HG02763 (cell line): ENCODE data around the gene GRIA3.
A peak's percentile ranks its signal among the peaks of the same experiment; 100 is the strongest.
"Not testable (repeated sequence)": the region's sequence is repeated elsewhere in the genome, so short reads cannot be mapped to it uniquely, and the experiment has no call there.

Experiments
- ATAC-seq: cut with Tn5 transposase; IDR thresholded peaks from one replicate; pipeline ENCODE4 v1.9.1; 2021; ENCODE audit warnings: mild to moderate bottlenecking, moderate library complexity; ENCODE audit not compliant: unreplicated experiment

Gene GRIA3

GRCh38 chrX:123337886-123338639, 154.0 kb downstream of the GRIA3 start:
- ATAC-seq = no peak

DNA sequence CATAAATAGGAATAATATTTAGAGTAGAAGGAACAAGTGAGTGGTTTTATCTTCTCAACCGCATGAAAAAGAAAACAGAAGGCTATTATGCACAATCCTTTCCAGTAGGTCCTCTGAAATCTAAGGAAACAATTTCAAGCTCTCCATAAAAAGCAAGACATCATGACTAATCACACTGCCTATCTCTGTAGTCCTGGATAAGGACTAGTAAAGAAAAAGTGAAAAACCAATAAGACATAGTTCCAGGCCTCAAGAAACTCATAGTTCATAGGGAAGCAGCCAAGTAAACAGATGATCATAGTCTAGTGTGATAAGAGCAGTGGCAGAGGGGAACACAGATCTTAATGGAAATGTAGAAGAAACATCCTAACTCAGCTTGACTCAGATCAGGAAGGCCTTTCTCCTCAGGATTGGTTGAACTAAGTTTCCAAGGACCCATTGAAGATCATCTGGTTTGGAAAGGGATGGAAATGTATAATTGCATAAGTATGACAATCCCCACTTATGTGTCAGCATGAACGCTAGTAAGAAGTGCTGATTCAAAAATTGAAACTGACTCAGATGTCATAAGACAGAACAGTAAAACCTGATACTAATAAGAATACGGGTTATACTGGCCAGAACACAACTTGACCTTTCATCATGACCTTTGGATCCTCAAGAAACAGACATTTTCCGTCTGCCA, 155.3 kb downstream of the GRIA3 start:
- ATAC-seq = no peak

- no peak for ATAC-seq
Measured at GRCh38 chrX:123340696-123341095, 156.6 kb downstream of the GRIA3 start.

DNA sequence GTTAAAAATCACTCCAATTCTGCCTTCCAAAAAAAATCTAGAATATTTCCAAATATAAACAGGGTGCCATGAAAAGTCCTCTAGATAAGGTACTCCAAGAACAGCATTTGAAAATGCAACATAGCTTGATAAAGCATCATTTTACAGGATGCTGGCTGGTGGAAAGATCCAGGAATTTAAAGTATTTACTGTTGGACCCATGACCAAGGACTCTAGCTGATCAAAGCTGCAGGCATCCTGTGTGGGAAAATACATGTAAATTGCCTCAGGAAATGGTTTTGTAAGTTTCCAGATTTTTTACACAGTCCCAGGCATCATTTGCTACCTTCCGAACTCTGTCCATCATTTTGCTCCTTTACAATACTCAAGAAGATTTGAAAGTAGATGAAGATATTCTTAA, 164.4 kb downstream of the GRIA3 start:
- ATAC-seq = no peak

GRCh38 chrX:123350226-123350625, 166.1 kb downstream of the GRIA3 start:
- ATAC-seq = no peak

DNA sequence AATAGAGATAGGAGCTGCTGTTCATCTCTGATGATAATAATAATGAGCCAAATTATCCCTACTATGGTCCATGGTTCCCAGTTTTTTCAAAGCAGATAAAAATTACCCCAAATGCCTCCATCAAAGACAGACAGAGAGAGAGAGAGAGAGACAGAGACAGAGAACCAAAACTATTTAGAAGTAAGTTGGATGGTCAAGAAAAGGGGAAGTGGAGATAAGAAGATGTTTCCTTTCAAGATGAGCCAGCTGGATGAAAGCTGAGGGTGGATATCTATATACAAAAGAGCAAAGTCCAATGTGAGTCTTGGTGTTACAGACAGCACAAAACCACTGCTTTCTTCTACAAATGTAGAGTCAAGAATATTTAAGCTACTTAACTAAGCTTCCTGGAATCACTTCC, 173.9 kb downstream of the GRIA3 start:
- peak; percentile 90 for ATAC-seq

DNA sequence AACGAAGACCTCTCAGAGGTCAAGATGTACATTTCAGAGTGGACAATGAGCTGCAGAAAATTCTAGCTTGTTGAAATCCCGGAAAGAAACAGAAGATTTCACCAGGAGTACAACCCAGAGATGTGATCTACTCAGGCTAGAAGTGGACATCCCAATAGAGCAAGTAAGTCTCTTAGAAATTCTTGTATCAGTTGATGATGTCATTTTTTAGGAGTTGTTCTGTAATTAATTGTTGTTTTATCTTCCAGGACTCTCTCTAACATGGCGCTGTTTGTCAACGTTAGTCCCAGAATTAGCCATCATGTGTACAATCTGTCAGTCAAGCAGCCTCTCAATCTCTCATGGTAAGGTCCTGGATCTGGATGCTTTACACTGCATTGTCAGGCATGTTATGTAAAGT, 174.4 kb downstream of the GRIA3 start:
- no peak for ATAC-seq

DNA sequence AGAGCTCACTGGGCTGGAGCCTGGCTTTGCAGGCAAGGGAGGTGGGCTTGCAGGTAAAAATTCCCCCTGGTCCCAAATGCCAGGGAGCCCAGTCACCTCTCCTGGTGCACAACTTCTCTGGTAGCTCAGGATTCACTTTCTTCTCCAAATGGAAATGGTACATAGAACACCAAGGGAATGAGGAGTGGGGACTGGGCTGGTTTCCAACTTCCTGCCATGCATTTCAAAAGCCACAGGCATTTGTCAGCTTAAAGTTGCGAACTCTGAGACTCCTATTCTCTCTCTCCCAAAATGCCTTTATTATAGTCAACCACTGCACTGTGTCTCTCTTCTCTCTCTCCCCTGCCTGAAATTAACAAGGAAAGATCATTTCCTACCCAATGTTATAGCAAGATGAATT, 177.3 kb downstream of the GRIA3 start:
- ATAC-seq = no peak

GRCh38 chrX:123386196-123386595, 202.1 kb downstream of the GRIA3 start:
- not testable (repeated sequence) for ATAC-seq

GRCh38 chrX:123392921-123393320, 208.8 kb downstream of the GRIA3 start:
- ATAC-seq = no peak

GRCh38 chrX:123399709-123400108, 215.6 kb downstream of the GRIA3 start:
- no peak for ATAC-seq

DNA sequence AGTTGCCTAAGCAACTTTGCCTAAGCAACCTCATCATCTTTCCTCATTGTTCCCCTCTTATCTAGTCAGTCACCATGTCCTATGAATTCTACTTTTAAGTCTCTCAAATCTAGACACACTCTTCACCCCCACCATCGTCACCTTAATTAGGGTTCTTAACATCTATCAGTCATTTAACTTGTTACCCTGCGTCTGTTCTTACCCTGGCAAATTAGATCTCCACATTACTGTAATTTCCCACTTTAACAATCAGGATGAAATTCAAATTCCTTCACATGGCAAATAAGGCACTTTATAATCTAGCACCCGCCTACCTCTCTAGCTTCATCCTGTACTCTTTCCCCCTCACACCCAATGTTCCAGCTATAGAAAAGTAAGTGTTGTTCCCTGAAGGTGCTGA, 221.2 kb downstream of the GRIA3 start:
- no peak for ATAC-seq

DNA sequence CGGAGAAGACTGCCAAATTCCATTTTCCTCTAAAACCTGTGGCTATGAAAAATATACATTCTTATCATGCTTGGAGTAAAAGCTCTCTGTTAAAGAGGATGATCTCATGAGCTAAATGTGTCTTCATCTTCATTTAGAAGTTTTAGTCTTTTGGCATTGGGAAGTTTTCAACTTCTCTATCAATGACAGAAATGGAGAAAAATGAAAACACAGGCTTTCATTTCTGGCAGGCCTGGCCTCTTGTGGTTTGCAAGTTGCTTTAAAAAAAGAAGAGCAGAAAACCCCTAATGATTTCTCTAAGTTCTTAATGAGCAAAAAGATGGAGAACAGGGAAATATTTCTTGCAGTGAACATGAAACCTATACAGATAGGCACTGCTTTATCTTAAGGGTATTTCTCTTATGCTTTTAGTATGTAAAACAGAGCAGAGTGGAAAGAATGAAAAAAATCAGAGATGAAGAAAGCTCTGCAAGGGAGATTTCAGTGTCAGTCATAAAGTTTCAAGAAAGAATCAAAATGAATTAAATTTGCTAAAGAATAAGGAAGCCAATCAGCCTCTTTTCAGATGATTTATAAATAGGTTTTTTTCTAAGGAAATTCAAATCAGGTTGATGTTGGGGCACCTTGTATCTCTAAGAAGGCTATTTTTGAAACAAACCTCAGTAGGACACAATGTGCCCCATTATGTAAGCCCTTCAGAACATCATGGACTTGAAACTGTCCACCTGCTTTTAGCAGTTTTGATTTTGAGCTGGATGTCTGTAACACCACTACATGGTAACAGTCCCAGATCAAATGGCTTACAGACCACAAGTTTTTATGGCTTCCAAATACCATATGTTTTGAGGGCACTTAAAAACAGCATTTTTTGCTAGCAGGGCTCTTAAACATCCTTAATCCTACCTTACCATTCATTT, 225.0 kb downstream of the GRIA3 start:
- no peak for ATAC-seq

- ATAC-seq = peak; percentile 40
Measured at GRCh38 chrX:123422875-123423274, 238.8 kb downstream of the GRIA3 start.

DNA sequence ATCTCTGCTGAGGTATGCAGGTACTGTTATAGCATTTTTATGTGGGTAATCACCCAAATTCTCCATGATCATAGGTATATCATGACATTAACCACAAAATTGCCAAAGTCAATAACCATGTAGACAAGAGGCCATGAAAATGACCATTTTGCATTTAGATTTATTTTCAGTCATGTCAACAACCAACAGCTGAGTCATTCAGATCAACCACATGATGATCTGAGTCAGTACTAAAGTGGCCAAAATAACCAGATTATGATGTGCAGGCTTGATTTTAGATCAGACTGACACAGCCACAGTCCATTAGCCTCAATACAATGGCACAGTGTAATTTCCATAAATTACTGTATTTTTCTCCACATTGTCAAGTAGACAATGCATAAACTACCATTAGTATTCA, 240.5 kb downstream of the GRIA3 start:
- peak; percentile 83 for ATAC-seq

DNA sequence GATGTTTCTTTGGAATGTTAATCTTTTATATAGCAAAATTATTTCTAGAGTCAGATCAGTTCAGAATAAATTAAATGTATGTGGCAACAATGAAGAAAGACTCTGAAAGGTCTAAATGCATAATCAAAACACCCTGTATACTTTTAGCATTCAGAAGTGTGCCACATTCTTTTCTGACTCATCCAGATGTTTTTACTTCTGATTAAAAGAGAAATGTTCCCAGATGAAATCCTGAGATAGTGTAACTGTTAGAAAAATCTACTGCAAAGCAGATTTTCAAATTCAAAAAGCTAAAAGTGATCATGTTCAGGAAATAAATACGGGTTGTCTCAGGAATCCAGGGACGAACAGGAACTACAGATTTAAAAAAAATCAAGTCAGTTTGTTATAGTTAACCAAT, 241.4 kb downstream of the GRIA3 start:
- no peak for ATAC-seq

GRCh38 chrX:123425904-123426303, 241.8 kb downstream of the GRIA3 start:
- ATAC-seq = no peak

DNA sequence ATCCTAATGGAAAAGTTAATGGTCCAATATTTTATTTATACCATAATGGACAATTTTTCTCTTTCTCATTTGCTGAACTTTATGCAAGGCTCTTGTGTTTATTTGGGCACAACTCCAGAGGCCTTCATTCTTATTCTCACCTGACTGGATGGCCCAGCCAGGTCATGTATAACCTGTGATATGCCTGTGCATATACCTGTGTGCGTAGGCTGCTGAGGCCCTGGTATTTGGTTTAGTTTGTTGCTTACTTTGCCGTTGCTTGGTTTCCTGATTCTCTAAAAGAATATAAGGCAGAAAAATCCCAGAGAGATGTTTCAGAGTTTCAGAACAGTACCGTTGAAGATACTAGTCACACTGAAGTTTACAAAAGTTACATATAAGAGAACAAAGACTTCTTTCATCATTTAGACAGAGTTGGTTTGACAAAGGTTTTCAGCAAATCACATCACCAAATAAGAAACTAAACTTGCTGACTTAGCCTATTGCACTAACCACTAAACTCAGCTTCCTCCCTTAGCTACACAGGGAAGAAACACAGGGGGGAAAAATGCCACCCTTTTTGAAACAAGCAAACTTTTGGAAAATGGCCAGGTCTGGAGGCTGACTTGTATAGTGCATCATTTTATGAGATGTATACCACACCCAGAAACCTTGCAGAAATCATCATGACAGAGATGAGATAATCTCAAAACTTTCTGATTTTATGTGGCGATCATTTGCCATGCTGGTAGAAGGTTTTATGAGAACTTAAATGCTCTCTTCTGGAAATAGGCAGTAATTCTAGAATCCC, 248.5 kb downstream of the GRIA3 start:
- no peak for ATAC-seq

DNA sequence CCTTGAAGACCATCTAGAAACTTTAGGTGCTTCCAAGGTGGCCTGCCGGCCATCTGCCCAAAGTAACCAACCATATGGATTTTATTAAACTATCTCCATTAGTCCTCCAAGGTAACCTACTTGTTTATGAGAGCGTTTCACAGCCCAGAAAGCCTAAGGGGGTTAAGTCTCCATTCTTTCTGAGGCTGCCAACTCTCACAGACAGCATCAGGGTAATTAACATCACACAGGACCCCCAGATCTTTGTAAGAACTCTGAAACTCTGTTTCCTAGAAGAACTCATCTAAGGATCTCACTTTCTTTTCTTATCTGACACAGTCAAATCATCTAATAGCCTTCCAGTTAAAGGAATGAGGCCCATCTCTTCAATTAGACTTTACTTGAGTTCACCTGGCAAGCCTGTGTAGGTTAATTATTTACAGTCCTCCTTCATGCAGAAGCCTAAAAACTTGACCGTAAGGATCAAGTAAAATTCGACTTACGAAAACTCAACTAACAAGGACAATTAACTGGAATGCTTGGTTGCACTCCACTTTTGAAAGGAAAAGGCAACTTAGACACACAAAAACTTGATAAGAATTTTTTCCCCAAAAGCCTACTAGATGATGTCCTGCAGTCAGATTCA, 252.5 kb downstream of the GRIA3 start:
- ATAC-seq = no peak

- not testable (repeated sequence) for ATAC-seq
Measured at GRCh38 chrX:123439926-123440325, 255.8 kb downstream of the GRIA3 start.
